WI38 (cell line): ENCODE data around the gene RFFL.
"Not testable (repeated sequence)": the region's sequence is repeated elsewhere in the genome, so short reads cannot be mapped to it uniquely, and the experiment has no call there.

Experiments used
- H3K4me3 ChIP-seq: 2 replicates; pipeline ENCODE4 v1.5.1; 2011; ENCODE audit warnings: low read depth, mild to moderate bottlenecking, control low read depth, low read length
- TF ChIP-seq, protein P1 (sequence below): IDR thresholded peaks from 2 replicates; pipeline ENCODE4 v1.5.1; 2012; ENCODE audit warnings: low read depth, mild to moderate bottlenecking, control low read depth, low read length

RFFL gene

DNA sequence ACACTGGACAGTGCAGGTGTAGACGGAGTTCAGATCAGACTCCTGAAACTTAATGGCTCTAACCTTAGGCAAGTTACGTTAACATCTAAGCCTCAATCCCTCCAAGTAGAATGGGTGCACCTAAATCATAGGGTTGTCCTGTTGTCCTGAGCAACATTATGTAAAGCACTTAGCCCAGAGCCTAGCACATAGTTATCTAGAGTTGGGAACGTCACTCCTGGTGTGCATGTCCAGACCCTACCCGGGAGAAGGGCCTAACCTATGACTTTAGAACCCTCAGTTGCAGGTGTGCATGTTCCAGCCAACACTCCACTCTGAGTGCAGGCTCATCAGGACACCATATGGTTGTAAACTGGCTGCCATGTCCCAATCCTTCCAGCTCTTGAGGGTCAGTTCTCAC, 57.2 kb downstream of the RFFL start:
- TF ChIP-seq, protein P1, sequence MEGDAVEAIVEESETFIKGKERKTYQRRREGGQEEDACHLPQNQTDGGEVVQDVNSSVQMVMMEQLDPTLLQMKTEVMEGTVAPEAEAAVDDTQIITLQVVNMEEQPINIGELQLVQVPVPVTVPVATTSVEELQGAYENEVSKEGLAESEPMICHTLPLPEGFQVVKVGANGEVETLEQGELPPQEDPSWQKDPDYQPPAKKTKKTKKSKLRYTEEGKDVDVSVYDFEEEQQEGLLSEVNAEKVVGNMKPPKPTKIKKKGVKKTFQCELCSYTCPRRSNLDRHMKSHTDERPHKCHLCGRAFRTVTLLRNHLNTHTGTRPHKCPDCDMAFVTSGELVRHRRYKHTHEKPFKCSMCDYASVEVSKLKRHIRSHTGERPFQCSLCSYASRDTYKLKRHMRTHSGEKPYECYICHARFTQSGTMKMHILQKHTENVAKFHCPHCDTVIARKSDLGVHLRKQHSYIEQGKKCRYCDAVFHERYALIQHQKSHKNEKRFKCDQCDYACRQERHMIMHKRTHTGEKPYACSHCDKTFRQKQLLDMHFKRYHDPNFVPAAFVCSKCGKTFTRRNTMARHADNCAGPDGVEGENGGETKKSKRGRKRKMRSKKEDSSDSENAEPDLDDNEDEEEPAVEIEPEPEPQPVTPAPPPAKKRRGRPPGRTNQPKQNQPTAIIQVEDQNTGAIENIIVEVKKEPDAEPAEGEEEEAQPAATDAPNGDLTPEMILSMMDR, result no peak
- H3K4me3 ChIP-seq, result no peak overlapping the region

DNA sequence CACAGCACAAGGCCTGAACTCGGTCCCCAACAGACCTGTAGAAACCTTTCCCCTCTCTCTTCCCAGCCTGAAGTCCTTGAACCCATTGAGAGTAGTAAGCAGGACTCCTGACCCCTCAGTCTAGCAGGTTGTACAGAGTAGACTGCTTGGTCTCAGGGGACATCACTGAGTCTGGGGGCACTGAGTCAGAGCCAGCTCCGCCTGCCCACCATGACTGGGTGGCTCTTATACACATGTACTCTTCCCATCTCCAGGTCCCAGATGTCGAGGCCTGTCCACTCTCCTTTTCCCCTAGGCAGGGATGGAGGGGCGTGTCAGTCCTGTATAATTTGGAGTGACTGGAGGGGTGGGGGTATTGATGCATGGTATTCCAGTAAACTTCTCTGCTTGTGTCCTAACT, 59.7 kb downstream of the RFFL start:
- H3K4me3 ChIP-seq, result no peak overlapping the region
- TF ChIP-seq, protein P1, result no peak

DNA sequence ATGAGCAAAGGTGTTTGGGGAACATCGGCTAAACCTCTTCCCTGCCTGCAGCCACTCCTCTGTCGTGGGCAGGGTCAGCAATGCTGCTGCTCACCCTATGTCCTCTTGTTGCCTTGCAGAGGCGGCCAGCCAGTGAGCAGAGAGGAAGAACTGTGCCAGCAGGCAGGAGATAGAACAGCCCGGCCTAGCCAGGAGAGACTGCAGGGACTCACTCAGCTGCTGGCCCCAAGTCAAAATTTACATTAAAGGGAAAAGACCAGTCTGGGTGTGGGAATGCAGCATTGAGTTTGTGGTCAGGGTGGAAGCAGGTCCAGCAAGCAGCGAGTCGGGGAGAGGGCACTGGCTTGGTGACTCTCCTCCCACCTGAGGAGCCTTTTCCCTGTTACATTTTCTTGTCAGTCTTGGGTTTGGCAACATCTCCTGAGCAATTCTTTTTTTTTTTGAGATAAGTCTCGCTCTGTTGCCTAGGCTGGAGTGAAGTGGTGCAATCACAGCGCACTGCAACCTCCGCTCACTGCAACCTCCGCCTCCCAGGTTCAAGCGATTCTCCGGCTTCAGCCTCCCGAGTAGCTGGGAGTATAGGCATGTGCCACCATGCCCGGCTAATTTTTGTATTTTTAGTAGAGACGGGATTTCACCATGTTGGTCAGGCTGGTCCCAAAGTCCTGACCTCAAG, 60.5 kb downstream of the RFFL start:
- H3K4me3 ChIP-seq, result no peak overlapping the region
- TF ChIP-seq, protein P1, result no peak

DNA sequence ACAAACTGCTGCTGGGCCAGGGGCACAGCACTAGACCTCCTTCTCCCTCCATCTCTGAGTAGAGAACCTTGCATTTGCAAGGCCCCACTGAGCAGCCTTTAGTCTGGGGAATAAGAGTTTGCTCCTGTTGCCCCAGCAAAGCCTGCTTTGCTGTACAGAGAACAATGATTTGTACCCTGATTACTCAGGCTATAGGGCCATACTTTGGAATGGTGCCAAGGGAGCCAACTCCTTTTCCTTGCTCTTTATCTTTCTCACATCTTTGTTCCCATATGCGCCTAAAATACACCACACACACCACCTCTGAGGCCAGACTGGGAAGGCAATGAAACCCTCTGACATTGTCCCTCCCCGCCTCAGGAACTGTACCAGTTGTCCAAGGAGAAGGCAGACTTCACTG, 62.0 kb downstream of the RFFL start:
- H3K4me3 ChIP-seq, result no peak overlapping the region
- TF ChIP-seq, protein P1, result no peak

DNA sequence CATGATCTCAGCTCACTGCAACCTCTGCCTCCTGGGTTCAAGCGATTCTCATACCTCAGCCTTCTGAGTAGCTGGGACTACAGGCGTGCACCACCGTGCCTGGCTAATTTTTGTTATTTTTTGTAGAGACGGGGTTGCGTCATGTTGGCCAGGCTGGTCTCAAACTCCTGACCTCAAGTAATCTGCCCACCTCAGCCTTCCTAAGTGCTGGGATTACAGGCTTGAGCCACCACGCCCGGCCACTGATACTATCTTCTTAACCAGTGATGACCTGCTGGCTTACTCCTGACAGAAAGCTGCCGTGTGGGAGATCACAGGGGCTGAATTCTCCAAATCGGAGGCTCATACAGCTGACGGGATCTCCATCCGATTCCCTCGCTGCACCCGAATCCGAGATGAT, 62.5 kb downstream of the RFFL start:
- not testable (repeated sequence) for H3K4me3 ChIP-seq

DNA sequence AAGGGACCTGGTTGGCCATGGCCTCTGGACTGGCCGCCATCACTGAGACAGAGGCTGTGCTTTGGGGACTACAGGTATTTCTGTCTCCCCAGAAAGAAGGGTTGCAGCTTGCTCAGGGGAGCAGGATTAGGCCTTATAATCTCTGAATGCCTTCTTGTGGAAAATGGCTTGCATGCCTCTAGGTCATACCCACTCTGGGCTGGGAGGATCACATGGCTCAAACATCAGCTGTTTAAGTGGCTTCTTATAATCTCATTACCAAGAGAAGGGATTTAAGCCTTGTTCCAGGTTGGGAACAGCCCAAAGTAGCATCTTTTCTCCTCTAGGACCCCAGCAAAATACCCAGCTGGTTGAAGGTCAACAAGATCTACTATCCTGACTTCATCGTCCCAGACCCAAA, 64.1 kb downstream of the RFFL start:
- H3K4me3 ChIP-seq, result no peak overlapping the region
- TF ChIP-seq, protein P1, result no peak

DNA sequence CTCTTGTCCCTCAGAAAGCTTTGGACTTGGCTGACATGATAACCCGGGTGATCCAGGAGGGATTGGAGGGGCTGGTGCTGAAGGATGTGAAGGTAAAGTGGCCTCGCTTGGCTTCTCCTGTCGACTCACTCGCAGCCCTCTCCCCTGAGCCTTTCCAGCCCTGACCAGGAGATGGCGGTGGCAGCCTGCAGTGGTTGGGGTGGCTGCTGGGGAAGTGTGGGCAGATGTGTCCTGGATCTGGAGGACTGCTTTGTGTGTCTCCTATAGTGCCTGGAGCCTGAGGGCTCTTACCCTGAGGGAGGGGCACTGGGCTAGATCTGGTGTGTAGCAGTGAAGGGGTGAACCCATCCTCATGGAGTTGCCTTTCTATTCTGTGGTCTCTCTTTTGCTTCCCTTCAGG, 65.3 kb downstream of the RFFL start:
- H3K4me3 ChIP-seq, result no peak overlapping the region
- TF ChIP-seq, protein P1, result peak; percentile 81

DNA sequence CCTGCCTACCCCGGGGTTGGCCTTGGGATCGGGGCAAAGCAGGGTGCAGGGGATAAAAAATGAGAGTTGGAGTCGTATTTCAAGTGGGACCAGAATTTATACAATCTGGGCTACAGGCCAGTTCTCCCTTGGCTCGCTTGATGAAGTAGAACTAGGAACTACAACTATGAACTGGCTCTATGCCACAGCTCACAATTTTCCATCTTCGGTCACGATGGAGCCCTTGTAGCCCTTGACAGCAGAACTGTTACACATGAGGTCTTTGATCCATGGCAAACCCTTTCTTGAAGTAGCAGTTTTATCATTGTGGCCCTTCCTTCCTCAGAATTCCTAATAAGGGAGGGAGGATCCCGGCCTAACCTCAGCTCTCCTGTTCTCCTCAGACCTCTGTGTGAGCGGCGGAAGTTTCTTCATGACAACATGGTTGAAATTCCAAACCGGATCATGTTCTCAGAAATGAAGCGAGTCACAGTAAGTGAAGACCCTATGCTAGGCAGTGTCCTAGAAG, 66.1 kb downstream of the RFFL start:
- no peak overlapping the region for H3K4me3 ChIP-seq
- TF ChIP-seq, protein P1, result no peak
